Measurements from ENCODE around the gene GPN1.

The GPN1 gene

GRCh38 chr2:27672723-27673486 is 44.1 kb downstream of the GPN1 start:
- no peak for DNase-seq

GRCh38 chr2:27680571-27680970 is 51.7 kb downstream of the GPN1 start:
- DNase-seq: no peak

GRCh38 chr2:27681841-27682240 is 53.0 kb downstream of the GPN1 start:
- peak; percentile 45 for DNase-seq

- DNase-seq: peak; percentile 56
These were observed 53.5 kb downstream of the GPN1 start for GRCh38 chr2:27682334-27682771.

- DNase-seq: peak; percentile 95
These were observed 54.7 kb downstream of the GPN1 start for GRCh38 chr2:27683390-27684071.

GRCh38 chr2:27685006-27685405 is 56.2 kb downstream of the GPN1 start:
- DNase-seq: peak; percentile 23

GRCh38 chr2:27685577-27685976 is 56.7 kb downstream of the GPN1 start:
- DNase-seq: no peak

- DNase-seq: no peak
These were observed 58.4 kb downstream of the GPN1 start for GRCh38 chr2:27687232-27687631.

GRCh38 chr2:27689424-27689823 is 60.6 kb downstream of the GPN1 start:
- no peak for DNase-seq

- no peak for DNase-seq
These were observed 61.2 kb downstream of the GPN1 start for GRCh38 chr2:27690052-27690451.

- no peak for DNase-seq
These were observed 68.8 kb downstream of the GPN1 start for GRCh38 chr2:27697660-27698059.

All from activated CD4-positive, alpha-beta T cell treated with anti-CD3 and anti-CD28 coated beads, Interleukin-2, Interleukin-6, amounts not matched to agents 100 ng/mL and 50 ng/mL, durations not matched to agents 16 hours and 8 hours (primary cell).